Middle frontal gyrus (tissue), 1 donor: ENCODE measurements around the gene FURIN.
"Not testable (repeated sequence)": the region's sequence is repeated elsewhere in the genome, so short reads cannot be mapped to it uniquely, and the experiment has no call there.

Source experiments
- DNase-seq: peaks from one replicate; pipeline ENCODE4 v3.0.0-alpha.2; 2015; ENCODE audit warnings: low spot score; ENCODE audit errors: extremely low spot score

The FURIN gene

GRCh38 chr15:90840954-90841353 lies 27.4 kb upstream of the FURIN start:
- no peak for DNase-seq

- DNase-seq, result no peak
Measured at GRCh38 chr15:90844696-90845095, 23.7 kb upstream of the FURIN start.

- no peak for DNase-seq
Measured at GRCh38 chr15:90845201-90845949, 23.0 kb upstream of the FURIN start.

- DNase-seq, result not testable (repeated sequence)
Measured at GRCh38 chr15:90849424-90849823, 19.0 kb upstream of the FURIN start.

- no peak for DNase-seq
Measured at GRCh38 chr15:90851114-90851513, 17.3 kb upstream of the FURIN start.

GRCh38 chr15:90851940-90852339 lies 16.4 kb upstream of the FURIN start:
- DNase-seq, result no peak

GRCh38 chr15:90855139-90855538 lies 13.2 kb upstream of the FURIN start:
- no peak for DNase-seq

- DNase-seq, result no peak
Measured at GRCh38 chr15:90857337-90857736, 11.1 kb upstream of the FURIN start.

GRCh38 chr15:90857883-90858443 lies 10.4 kb upstream of the FURIN start:
- no peak for DNase-seq

GRCh38 chr15:90859234-90860131 lies 8.9 kb upstream of the FURIN start:
- no peak for DNase-seq

GRCh38 chr15:90860450-90860849 lies 7.9 kb upstream of the FURIN start:
- DNase-seq, result no peak

- no peak for DNase-seq
Measured at GRCh38 chr15:90860942-90861675, 7.3 kb upstream of the FURIN start.

- DNase-seq, result no peak
Measured at GRCh38 chr15:90862487-90862886, 5.9 kb upstream of the FURIN start.

- no peak for DNase-seq
Measured at GRCh38 chr15:90862964-90863778, 5.2 kb upstream of the FURIN start.

- no peak for DNase-seq
Measured at GRCh38 chr15:90863987-90864386, 4.4 kb upstream of the FURIN start.

- DNase-seq, result no peak
Measured at GRCh38 chr15:90864507-90864906, 3.9 kb upstream of the FURIN start.

- no peak for DNase-seq
Measured at GRCh38 chr15:90865702-90866101, 2.7 kb upstream of the FURIN start.

GRCh38 chr15:90866161-90866715 lies 2.1 kb upstream of the FURIN start:
- no peak for DNase-seq

GRCh38 chr15:90866800-90867199 lies 1.6 kb upstream of the FURIN start:
- no peak for DNase-seq

GRCh38 chr15:90869140-90869541 lies 753 bp downstream of the FURIN start:
- no peak for DNase-seq
